Endothelial cell of umbilical vein (primary cell): ENCODE measurements around the gene IFITM2. TPM values are rescaled to one million over a fixed set of nuclear protein-coding genes. Genes with fewer than 3 reads are reported as not detected.
A peak's percentile ranks its signal among the peaks of the same experiment; 100 is the strongest.

Experiments used
- BruUV-seq: library from RNA; stranded (reverse); fragments of 400-500 nt; replicated peaks from 2 replicates; lab custom pipeline; 2021; lab: Mats Ljungman, UMichigan
- CTCF ChIA-PET: fragments of 300-600, 350-600 bp; sonication (Branson Sonifier 250); formaldehyde crosslinking; loops from one replicate; lab custom pipeline; 2021; ENCODE audit warnings: antibody characterized with exemption, inconsistent platforms; lab: Charles Lee
- POLR2A ChIA-PET: fragments of 300-600, 350-600 bp; sonication (Branson Sonifier 250); formaldehyde crosslinking; loops from one replicate; lab custom pipeline; 2021; ENCODE audit warnings: antibody characterized with exemption, inconsistent platforms; lab: Charles Lee
- DNase-seq: peaks from one replicate; pipeline ENCODE4 v3.0.0-alpha.2; 2011; ENCODE audit warnings: low read depth, low spot score
- FAIRE-seq: peaks from 2 replicates; lab custom pipeline; 2011; peaks lifted over from hg19 to GRCh38; lab: Jason Lieb, UNC
- H2AFZ ChIP-seq: 2 replicates; pipeline ENCODE4 v1.6.0; 2012; ENCODE audit warnings: low read depth, low read length, control low read depth, inconsistent platforms
- H3K27ac ChIP-seq: 2 replicates; pipeline ENCODE4 v1.5.1; 2011; ENCODE audit warnings: low read depth, mild to moderate bottlenecking, control low read depth, low read length, moderate library complexity; ENCODE audit not compliant: insufficient read depth
- H3K27me3 ChIP-seq, 2 experiments: 2 replicates each; pipeline versions ENCODE4 v1.6.0 to v1.6.1; 2011; ENCODE audit warnings: low read length in 2 of 2, mixed read lengths in 1 of 2; ENCODE audit not compliant: control insufficient read depth in 2 of 2, insufficient read depth in 2 of 2
- H3K36me3 ChIP-seq, 2 experiments: 2 replicates in 1 of 2; 3 replicates in 1 of 2; pipeline ENCODE4 v1.5.1; 2011; ENCODE audit warnings: low read length in 2 of 2, mild to moderate bottlenecking in 1 of 2, moderate library complexity in 1 of 2; ENCODE audit not compliant: control insufficient read depth in 2 of 2, insufficient read depth in 2 of 2; ENCODE audit errors: extremely low read depth in 1 of 2
- H3K4me1 ChIP-seq: 3 replicates; pipeline ENCODE4 v1.5.1; 2011; ENCODE audit warnings: mild to moderate bottlenecking, low read length; ENCODE audit not compliant: control insufficient read depth, insufficient read depth; ENCODE audit errors: extremely low read depth
- H3K4me2 ChIP-seq: 2 replicates; pipeline ENCODE4 v1.6.1; 2011; ENCODE audit warnings: low read length, control low read depth, mixed read lengths; ENCODE audit not compliant: insufficient read depth
- H3K4me3 ChIP-seq, 3 experiments: fragments of 200-600 bp in 1 of 3; sonication (generic), shearing (Covaris generic) in 1 of 3; replicated peaks in 1 of 3; 2 replicates each; pipeline ENCODE4 v1.5.1; 2011 to 2016; ENCODE audit warnings: control low read depth in 3 of 3, low read length in 3 of 3, mild to moderate bottlenecking in 2 of 3, inconsistent platforms in 1 of 3, low read depth in 1 of 3, moderate library complexity in 1 of 3; ENCODE audit not compliant: insufficient read depth in 1 of 3
- H3K79me2 ChIP-seq: 2 replicates; pipeline ENCODE4 v1.6.0; 2012; ENCODE audit warnings: low read length, inconsistent platforms; ENCODE audit not compliant: control insufficient read depth, insufficient read depth
- H3K9ac ChIP-seq: replicated peaks from 2 replicates; pipeline ENCODE3; 2011; ENCODE audit warnings: low read length, control low read depth; ENCODE audit not compliant: insufficient read depth; ENCODE audit errors: extremely low read depth
- H3K9me1 ChIP-seq: replicated peaks from 3 replicates; pipeline ENCODE4 v1.6.0; 2011; ENCODE audit warnings: mild to moderate bottlenecking, low read length; ENCODE audit not compliant: control insufficient read depth, insufficient read depth; ENCODE audit errors: extremely low read depth
- H3K9me3 ChIP-seq: replicated peaks from 2 replicates; pipeline ENCODE4 v1.5.1; 2012; ENCODE audit warnings: low read length, inconsistent platforms; ENCODE audit not compliant: control insufficient read depth, insufficient read depth
- H4K20me1 ChIP-seq: replicated peaks from 2 replicates; pipeline ENCODE3; 2011; ENCODE audit warnings: mild to moderate bottlenecking, low read length; ENCODE audit not compliant: control insufficient read depth, insufficient read depth; ENCODE audit errors: extremely low read depth
- CTCF ChIP-seq, 2 donors: IDR thresholded peaks; 1 replicate in 1 of 2; 2 replicates in 1 of 2; pipeline ENCODE4 v1.5.1; 2011; ENCODE audit warnings: low read length in 2 of 2, mild to moderate bottlenecking in 2 of 2, moderate library complexity in 2 of 2, control low read depth in 1 of 2, inconsistent platforms in 1 of 2, low read depth in 1 of 2; ENCODE audit not compliant: insufficient read depth in 1 of 2; ENCODE audit errors: extremely low read depth in 1 of 2
- EZH2 ChIP-seq: IDR thresholded peaks from 2 replicates; pipeline ENCODE4 v1.6.1; 2012; ENCODE audit warnings: borderline replicate concordance, low read depth, mild to moderate bottlenecking, moderate library complexity, low read length, inconsistent platforms; ENCODE audit not compliant: severe bottlenecking
- FOS ChIP-seq: IDR thresholded peaks from 2 replicates; pipeline ENCODE4 v1.6.1; 2011; ENCODE audit warnings: mild to moderate bottlenecking, low read length, moderate library complexity, borderline replicate concordance; ENCODE audit not compliant: insufficient read depth
- GATA2 ChIP-seq: IDR thresholded peaks from 2 replicates; pipeline ENCODE4 v1.7.0; 2011; ENCODE audit warnings: low read depth, mild to moderate bottlenecking, moderate library complexity, mixed read lengths, low read length; ENCODE audit not compliant: insufficient read length, insufficient read depth
- JUN ChIP-seq: IDR thresholded peaks from 2 replicates; pipeline ENCODE4 v1.6.1; 2011; ENCODE audit warnings: borderline replicate concordance, low read depth; ENCODE audit not compliant: insufficient read length, insufficient read depth
- MAX ChIP-seq: IDR thresholded peaks from 2 replicates; pipeline ENCODE4 v1.6.1; 2011; ENCODE audit not compliant: insufficient read depth, insufficient read length
- MYC ChIP-seq: IDR thresholded peaks from one replicate; pipeline ENCODE4 v1.6.1; 2011; ENCODE audit warnings: mild to moderate bottlenecking, low read depth, low read length
- POLR2A ChIP-seq: IDR thresholded peaks from 2 replicates; pipeline ENCODE4 v1.6.1; 2012; ENCODE audit warnings: low read depth, mild to moderate bottlenecking, control low read depth, low read length
- POLR2AphosphoS5 ChIP-seq: IDR thresholded peaks from 2 replicates; pipeline ENCODE4 v1.6.1; 2012; ENCODE audit warnings: low read depth, mild to moderate bottlenecking, control low read depth, low read length, moderate library complexity; ENCODE audit not compliant: insufficient read depth
- dilution Hi-C: fragments of 300-500 bp; cut with MboI; formaldehyde crosslinking; loops from one replicate; pipeline ENCODE4 v1.15.0; 2019; ENCODE audit warnings: low sequenced_read_pairs; ENCODE audit not compliant: extremely low pct_ligation_motif_present
- intact Hi-C: fragments of 100-400 bp; cut with micrococcal nuclease; formaldehyde crosslinking; loops from one replicate; pipeline ENCODE4 v1.10.0; 2022
- polyA plus RNA-seq, 4 experiments: library from polyadenylated mRNA; depleted of rRNA in 3 of 4; stranded (reverse) in 3 of 4; unstranded in 1 of 4; fragments of >200 nt; gene quantifications; 2 replicates each; pipeline versions ENCODE4 v1.2.1 to v1.2.3, GENCODE V29; 2011 to 2012; ENCODE audit warnings: missing spikeins in 1 of 4
- total RNA-seq: library from RNA; stranded (reverse); gene quantifications from 2 replicates; pipeline ENCODE4 v1.2.3, GENCODE V29; 2021

The IFITM2 gene
- total and polyA plus RNA-seq, 2 donors (not counting 3 experiments of a cell fraction or from before 2014, with no cell fraction given), result 219 to 1,135 TPM

GRCh38 chr11:326592-326841, 18.9 kb downstream of the IFITM2 start:
- POLR2A ChIA-PET, result no interaction called here
- no peak for DNase-seq

GRCh38 chr11:326842-327580, 19.4 kb downstream of the IFITM2 start:
- TF ChIP-seq MYC (peak; percentile 51), POLR2A (peak; percentile 20), FOS (peak; percentile 15), POLR2AphosphoS5 (peak; percentile 76), GATA2 (peak; percentile 40), JUN (peak; percentile 74), CTCF (IDR thresholded peaks at IDR 0.05; ENCODE audit: extremely low read depth in 1 of 2, insufficient read depth in 1 of 2, low read depth in 1 of 2, low read length in 2 of 2) (no peak), EZH2 (no peak), MAX (no peak)
- intact Hi-C loops, result loop anchor here (1.0 to 2.0 kb wide), 2 partner anchors 8 to 30 kb away; no protein-coding TSS in a partner anchor
- ChIA-PET CTCF (interaction anchor here (0.7 to 1.3 kb wide), 5 partner anchors 12 to 28 kb away, joined by 3 to 4 read pairs (median 3); no protein-coding TSS in a partner anchor), POLR2A (interaction anchor here (1.0 kb wide), 1 partner anchor 28 kb away, joined by 3 read pairs; no protein-coding TSS in a partner anchor)
- Histone ChIP-seq H3K9me3 (no peaks in the 10 kb centered on the region), H3K79me2 (no peaks in the 10 kb centered on the region), H3K4me2 (peak overlapping the region; percentile 26), H3K27me3 (no peaks in the 10 kb centered on the region), H3K4me3 (no peak overlapping the region), H4K20me1 (no peaks in the 10 kb centered on the region), H3K9ac (peak overlapping the region; percentile 44), H3K27ac (peak overlapping the region; percentile 59), H3K9me1 (no peaks in the 10 kb centered on the region), H2AFZ (peak overlapping the region; percentile 50), H3K36me3 (no peaks in the 10 kb centered on the region), H3K4me1 (peaks cover 15% of the 10 kb centered on the region)
- peak; percentile 98 for FAIRE-seq
- dilution Hi-C loops, result no loop called here
- DNase-seq, result peak; percentile 84
- BruUV-seq, result no TSS peak

More at GRCh38 chr11:326592-326841, 18.9 kb downstream of the IFITM2 start:
- no peak for TF ChIP-seq JUN
- TF ChIP-seq GATA2, result no peak
- no peak for TF ChIP-seq MYC
- TF ChIP-seq POLR2A, result no peak
- TF ChIP-seq FOS, result no peak
- TF ChIP-seq POLR2AphosphoS5, result no peak
- TF ChIP-seq EZH2, result no peak
- Histone ChIP-seq H3K27me3 (no peaks in the 10 kb centered on the region), H3K4me3 (no peak overlapping the region), H2AFZ (peak overlapping the region; percentile 50), H3K4me2 (no peak overlapping the region), H3K4me1 (peaks cover 15% of the 10 kb centered on the region), H3K9me1 (no peaks in the 10 kb centered on the region), H3K9me3 (no peaks in the 10 kb centered on the region), H3K27ac (peak overlapping the region; percentile 59), H3K9ac (no peak overlapping the region), H4K20me1 (no peaks in the 10 kb centered on the region), H3K79me2 (no peaks in the 10 kb centered on the region), H3K36me3 (no peaks in the 10 kb centered on the region)
- FAIRE-seq, result no peak
- CTCF ChIA-PET, result interaction anchor here (1.2 to 1.3 kb wide), 2 partner anchors 22 to 24 kb away, joined by 3 to 4 read pairs; no protein-coding TSS in a partner anchor
- dilution Hi-C loops, result no loop called here
- intact Hi-C loops, result loop anchor here (2.0 kb wide), 1 partner anchor 30 kb away; no protein-coding TSS in a partner anchor
- no TSS peak for BruUV-seq
